Dedifferentiated amniotic fluid mesenchymal stem cell (primary cell): Measurements from ENCODE around the gene TNK1.

Source experiments
- DNase-seq: peaks from one replicate; pipeline ENCODE4 v3.0.0-alpha.2; 2016; ENCODE audit errors: extremely low spot score

The TNK1 gene

DNA sequence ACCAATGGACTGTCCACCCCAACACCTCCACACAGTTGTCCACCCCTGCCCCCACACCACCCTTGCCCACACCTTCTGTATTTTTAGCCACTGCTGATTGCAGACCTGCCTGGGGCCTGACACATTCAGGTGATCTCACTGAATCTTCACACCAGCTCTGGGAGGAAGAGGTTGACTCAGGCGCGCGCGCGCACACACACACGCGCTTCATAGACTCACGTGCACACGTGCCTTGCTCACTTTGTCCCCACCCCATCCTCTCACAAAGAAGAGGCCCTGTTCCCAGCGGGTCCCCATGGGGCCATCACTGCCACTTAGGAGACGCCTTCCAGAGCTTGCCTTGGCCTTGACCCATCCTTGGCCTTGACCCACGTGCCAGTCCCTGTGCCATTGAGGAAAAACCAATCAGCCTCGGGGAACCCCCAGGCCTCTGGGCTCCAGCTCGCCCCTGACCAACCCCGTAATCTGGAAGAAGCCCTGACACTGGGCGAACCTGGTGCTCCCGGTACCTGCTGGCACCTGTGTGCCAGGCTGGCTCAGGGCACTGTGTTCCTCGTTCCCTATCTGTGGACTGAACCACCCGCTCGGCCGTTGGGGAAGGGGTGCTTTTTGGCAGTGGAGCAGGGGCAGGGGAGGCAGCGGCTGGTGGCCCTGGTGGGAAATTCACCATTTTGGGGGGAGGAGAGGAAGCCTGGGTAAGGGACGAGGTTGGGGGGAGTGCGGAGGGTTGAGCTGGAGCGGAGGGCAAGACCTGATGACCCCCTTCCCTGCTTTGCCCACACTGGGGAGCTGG, 29.9 kb downstream of the TNK1 start:
- DNase-seq = no peak

DNA sequence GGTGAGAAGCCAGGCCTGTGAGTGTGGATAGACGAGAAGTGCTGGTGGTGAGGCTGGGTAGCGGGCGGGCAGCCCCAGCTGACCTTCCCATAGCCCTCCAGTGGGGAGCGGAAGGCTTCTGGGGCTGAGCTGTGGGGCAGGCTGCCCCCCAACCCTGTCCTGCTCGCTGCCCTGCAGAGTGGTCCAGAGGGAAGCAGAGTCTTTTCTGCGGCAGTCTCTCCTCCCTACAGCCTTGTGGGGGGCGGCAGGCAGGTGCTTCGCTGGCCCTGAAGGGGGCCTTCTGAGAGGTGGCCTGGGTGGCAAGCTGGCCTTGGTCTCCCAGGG, 30.5 kb downstream of the TNK1 start:
- DNase-seq = no peak

DNA sequence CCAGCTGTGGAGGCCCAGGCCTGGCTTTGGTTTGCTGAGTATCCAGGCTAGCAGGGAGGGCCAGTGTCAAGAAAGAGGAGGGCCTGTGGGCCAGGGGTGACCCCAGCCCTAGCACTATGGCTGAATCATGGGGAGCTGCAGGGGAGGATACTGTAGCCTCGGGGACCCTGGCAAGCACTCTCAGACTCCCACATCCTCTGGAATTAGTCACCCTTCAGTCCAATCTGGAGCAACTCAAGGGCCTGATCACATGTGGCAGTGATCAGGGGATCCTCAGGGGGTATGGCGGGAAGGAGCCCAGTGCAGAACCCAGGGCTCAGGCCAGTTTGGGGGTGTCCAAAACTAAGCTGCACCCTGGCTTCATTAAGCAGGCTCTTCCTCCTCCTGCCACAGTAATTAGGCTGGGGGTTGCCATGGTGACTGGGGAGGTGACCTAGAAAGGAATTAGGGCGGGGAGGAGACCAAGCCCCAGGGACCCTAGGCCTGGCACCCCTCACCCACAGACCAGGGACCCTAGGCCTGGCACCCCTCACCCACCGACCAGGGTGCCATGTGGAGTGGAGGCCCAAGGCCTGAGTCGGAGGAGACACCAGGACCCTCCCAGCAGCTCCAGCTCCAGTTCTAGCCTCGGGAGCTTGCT, 32.6 kb downstream of the TNK1 start:
- DNase-seq = no peak

DNA sequence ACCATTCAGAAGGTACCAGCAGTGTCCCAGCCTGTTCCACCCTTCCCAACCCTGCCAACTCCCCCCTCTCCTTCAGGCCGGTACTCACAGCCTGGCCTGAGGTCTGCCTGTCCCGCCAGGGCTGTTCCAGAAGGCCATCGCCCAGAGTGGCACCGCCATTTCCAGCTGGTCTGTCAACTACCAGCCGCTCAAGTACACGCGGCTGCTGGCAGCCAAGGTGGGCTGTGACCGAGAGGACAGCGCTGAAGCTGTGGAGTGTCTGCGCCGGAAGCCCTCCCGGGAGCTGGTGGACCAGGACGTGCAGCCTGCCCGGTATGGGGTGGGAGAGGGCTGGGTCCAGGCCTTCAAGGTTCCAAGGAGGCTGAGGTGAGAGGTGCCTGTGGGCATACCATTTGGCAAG, 33.9 kb downstream of the TNK1 start:
- DNase-seq = no peak

DNA sequence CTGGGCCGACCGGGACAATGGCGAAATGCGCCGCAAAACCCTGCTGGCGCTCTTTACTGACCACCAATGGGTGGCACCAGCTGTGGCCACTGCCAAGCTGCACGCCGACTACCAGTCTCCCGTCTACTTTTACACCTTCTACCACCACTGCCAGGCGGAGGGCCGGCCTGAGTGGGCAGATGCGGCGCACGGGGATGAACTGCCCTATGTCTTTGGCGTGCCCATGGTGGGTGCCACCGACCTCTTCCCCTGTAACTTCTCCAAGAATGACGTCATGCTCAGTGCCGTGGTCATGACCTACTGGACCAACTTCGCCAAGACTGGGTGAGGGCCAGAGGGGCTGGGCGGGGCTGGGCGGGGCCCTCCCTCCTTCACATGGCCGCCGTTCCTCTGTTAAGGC, 34.9 kb downstream of the TNK1 start:
- DNase-seq = no peak

DNA sequence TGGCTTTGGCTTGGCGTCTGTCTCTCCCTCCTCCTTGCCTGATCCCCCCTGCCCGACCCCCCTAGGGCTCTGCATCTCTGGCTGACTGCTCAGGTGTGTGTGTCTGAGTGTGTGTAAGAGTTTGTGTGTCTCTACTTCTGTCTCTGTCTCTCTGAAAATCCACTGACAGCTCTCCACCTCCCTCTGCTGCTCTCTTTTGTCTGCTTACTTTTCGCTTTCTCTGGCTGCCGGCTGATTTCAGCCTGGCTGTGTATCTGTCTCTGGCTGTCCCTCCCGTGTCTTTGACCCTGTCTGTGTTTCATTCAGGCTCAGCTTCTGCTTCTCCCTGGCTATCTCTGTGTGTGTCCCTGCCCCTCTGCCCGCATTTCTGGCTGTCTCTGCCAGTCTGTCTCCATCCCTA, 35.4 kb downstream of the TNK1 start:
- DNase-seq = no peak

DNA sequence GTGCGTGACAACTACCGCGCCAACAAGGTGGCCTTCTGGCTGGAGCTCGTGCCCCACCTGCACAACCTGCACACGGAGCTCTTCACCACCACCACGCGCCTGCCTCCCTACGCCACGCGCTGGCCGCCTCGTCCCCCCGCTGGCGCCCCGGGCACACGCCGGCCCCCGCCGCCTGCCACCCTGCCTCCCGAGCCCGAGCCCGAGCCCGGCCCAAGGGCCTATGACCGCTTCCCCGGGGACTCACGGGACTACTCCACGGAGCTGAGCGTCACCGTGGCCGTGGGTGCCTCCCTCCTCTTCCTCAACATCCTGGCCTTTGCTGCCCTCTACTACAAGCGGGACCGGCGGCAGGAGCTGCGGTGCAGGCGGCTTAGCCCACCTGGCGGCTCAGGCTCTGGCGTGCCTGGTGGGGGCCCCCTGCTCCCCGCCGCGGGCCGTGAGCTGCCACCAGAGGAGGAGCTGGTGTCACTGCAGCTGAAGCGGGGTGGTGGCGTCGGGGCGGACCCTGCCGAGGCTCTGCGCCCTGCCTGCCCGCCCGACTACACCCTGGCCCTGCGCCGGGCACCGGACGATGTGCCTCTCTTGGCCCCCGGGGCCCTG, 36.3 kb downstream of the TNK1 start:
- no peak for DNase-seq

DNA sequence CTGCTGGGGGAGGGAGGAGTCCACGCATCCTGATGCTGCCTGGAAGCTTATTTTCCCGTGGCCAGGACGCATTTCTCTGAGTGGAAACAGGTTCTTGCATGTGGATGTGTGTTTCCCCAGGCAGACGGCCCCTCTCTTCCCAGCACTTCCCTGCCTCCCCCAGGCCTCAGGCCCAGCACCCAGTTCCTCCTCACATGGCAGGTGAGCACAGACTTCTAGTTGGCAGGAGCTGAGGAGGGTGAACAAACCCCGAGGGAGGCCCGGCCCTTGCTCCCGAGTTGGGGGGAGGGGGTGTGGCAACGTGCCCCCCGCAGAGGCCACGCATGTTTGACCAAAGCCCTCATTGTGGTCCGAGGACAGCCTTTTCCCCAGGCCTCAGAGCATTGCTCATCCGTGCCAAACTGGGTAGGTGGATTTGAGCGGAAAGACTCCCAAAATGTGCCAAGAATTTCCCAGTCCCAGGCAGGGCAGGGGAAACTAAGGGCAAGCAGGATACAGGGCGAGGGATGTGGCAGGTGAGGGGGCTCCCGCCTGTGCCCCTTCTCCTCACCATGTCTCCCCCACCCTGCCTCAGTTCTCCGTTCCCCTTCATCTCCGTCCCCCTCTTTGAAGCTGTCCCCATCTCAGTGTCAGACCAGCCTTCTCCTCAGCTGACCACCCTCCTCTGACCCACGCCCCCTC, 37.7 kb downstream of the TNK1 start:
- no peak for DNase-seq

DNA sequence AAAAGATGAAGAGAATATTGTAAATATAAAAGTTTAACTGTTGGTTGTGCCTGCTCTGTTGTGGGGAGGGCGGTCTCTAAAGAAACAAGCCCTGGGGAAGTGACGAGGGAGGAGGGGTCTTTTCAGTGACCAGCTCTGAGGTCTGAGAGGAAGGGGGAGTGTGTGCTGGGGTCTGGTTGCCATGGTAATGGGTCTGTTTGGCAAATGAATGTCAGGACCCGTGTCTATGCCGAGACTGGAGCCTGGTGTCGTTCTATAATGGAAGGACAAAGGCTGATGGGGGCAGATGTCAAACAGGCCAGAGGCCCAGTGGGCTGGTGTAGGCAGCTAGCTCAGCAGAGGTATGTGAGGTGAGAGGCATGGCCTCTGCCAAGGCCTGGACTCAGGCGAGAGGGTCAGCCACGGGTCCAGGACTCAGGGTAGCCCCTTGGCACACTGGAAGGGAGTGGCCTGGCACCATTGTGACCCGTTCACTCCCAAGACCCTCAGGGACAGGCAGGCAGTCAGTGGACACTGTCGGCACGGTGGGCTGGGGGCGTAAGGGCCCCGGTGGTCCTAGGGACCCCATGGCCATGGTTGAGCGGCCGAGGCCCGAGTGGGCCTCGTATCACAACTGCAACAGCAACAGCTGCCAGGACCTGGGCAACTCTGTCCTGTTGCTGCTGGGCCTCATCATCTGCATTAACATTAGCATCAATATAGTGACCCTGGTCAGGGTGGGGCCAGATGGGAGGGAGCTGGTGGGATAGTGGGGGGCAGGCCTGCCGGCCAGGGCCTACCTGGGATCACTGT, 39.1 kb downstream of the TNK1 start, which contains the start of gene SPEM1:
TSS of gene SPEM1 (plus strand) at position 506 of the 792 bp plus-strand sequence. CDS start at position 567, 61 bp downstream.
- no peak for DNase-seq

DNA sequence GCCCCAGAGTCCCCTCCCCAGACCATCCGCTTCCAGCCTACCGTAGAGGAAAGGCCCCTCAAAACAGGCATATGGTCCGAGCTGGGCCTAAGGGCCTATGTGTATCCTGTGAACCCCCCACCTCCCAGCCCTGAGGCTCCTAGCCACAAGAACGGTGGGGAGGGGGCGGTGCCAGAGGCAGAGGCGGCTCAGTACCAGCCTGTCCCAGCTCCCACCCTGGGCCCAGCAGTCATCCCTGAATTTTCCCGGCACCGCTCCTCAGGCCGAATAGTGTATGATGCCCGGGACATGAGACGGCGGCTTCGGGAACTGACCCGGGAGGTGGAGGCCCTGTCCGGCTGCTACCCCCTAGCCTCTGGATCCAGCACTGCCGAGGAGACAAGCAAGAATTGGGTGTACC, 40.3 kb downstream of the TNK1 start:
- no peak for DNase-seq

DNA sequence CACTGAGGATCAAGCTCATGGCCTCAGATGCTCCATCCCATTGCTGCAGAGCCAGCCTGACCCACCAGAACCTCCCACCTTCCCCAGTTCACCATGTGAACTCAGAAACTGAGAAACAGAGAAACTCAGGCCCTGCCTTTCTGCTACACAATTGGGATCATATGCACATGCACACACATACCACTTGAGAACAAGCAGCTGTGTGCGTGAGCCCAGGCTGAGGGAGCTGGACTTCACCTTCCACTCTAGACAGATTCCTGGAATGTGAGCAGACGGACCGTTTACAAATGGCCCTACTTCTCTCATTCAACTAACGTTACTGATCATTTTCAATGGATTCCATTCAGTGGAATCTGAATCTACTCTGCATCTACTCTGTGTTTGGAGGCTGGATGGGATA, 42.8 kb downstream of the TNK1 start:
- no peak for DNase-seq

DNA sequence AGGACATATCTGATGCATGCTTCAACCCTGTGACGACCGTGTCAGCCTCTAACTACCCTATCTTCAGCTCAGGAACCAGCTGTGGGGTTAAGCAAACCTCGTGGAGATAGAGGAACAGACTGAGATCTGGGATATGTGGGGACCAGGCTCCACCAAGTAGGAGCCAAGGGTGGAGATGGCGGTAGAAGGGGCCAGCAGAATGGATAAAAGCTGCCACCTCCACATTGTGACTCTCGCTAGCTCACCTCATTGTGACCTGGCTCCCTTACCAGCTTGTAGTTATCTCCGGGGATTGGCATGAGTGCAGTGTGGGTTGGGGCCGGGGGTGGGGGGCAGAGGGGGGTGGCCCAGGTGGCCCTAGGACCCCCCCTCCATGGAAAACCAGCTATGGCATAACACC, 44.4 kb downstream of the TNK1 start, which contains the start of gene SPEM2:
TSS of gene SPEM2 (plus strand) at position 301 of the 400 bp plus-strand sequence. CDS start at position 374, 73 bp downstream.
- DNase-seq = no peak

DNA sequence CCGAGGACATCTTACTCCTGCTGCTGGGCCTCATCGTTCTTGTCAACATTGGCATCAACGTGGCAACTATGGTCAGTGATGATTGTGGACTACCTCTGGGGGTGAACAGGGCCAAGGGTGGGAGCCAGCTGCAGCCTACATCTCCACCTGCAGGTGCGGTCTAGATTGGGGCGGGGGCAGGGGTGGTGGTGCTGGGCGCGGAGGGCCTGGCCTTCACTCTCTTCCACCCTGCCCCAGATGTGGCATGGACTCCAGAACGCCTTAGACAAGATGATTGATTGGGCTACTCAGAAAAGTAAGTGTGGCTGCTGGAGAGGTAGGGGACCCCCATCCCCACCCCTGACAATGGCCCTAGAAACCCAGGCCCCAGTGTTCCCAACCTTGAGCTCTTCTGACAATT, 44.9 kb downstream of the TNK1 start:
- no peak for DNase-seq

DNA sequence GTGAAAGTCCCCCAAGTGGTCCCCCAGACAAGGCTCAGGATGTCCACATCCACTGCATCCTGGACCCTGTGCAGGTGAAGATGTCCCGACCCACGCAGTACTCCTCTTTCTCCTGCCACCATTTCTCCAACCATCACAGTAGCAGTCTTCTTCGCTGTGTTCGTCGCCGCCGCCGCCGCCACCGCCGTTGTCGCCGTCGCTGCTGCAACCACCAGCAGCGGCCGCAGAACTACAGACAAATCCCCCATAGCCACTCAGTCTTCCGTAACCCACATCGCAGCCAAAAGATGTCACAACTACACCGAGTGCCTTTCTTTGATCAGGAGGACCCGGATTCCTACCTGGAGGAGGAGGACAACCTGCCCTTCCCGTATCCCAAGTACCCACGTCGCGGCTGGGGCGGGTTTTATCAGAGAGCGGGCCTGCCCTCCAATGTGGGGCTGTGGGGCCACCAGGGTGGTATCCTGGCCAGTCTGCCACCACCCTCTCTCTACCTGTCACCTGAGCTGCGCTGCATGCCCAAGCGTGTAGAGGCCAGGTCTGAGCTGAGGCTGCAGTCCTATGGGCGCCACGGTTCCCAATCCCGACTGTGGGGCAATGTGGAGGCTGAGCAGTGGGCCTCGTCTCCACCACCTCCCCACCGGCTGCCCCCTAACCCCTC, 45.4 kb downstream of the TNK1 start:
- no peak for DNase-seq

DNA sequence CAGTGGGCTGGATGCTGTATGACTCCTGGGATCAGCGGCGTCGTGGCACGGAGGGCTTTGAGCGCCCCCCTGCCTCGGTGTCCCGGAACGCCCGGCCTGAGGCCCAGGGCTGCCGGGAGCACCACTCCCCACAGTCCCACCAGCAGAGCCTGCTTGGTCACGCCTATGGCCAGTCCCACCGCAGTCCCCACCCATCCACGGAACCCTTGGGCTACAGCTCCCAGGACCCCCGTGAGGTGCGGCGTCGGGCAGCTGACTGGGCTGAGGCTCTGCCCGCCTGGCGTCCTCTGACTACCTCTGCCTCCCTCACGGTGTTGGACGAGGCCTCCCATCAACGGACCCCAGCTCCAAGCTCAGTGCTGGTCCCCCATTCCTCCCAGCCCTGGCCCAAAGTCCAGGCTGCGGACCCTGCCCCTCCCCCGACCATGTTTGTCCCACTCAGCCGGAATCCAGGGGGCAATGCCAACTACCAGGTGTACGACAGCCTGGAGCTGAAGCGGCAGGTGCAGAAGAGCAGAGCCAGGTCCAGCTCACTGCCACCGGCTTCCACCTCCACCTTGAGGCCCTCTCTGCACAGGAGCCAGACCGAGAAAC, 46.1 kb downstream of the TNK1 start:
- no peak for DNase-seq

DNA sequence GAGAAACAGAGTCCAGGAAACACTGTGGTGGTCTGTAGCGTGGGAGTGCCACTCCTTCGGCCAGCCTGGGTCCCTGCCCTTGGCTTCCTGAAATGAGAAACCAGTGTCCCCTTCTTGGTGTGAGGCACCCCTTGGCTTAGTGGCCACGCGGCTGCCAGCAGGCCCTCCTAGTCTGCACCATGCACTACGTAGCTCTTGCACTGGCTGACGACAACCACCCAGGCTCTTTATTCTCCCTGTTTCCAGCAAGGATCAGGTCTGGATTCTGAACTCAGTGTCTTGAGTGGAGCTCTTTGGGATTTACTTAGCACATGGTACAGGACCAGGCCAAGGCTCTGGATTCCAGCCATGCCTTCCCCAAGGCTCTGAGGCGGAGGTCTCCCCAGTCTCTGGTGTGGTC, 46.7 kb downstream of the TNK1 start:
- DNase-seq = no peak

DNA sequence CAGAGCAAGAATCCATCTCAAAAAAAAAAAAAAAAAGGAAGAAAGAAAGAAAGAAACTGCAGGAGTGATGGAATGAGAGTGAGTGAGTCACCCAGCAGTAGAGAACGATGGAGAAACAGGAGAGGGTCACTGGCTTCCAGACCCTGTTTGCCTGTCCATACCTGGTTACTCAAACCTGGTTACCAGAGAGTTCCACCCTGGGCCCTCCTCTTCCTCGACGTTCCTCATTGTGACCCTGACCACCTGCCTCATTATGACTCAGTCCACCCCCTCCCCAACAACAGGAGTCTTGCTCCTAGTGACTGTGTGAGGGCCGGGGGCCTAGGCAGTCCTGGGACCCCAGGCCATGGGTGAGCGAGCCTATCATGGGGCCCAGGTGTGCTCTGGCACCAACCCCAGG, 47.7 kb downstream of the TNK1 start, which contains the start of gene SPEM3:
TSS of gene SPEM3 (plus strand) at position 301 of the 400 bp plus-strand sequence. CDS start at position 347, 46 bp downstream.
- no peak for DNase-seq

DNA sequence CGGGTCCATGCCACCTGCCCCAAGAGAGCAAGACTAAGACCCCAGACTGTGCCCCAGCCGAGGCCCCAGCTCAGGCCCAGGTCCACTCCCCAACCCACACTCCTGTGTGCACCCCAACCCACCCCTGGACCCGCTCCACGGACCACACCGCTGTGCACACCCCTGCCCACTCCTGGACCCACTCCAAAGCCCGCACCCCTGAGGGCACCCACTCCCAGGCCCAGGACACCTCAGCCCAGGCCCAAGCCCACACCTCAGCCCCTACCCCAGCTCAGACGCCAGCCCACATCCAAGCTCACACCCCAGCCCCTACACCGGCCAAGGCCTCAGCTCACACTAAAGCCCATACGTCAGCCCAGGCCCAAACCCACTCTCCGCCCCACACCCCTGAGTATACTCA, 48.8 kb downstream of the TNK1 start:
- no peak for DNase-seq

DNA sequence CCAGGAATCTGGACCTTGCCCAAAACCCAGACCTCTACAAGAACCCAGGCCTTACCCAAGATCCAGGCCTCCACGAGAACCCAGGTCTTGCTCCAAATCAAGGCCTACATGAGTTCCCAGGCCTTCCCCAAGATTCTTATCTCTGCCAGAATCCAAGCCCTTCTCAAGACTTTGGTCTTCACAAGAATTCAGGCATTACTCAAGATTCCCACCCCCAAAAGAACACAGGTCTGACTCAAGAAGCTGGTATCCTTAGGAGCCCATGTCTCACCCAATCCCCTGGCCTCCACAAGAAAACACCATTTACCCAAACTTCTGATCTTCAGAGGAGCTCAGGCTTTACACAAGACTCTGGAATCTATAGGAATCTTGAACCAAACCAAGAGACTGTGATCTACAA, 50.3 kb downstream of the TNK1 start:
- DNase-seq = no peak

DNA sequence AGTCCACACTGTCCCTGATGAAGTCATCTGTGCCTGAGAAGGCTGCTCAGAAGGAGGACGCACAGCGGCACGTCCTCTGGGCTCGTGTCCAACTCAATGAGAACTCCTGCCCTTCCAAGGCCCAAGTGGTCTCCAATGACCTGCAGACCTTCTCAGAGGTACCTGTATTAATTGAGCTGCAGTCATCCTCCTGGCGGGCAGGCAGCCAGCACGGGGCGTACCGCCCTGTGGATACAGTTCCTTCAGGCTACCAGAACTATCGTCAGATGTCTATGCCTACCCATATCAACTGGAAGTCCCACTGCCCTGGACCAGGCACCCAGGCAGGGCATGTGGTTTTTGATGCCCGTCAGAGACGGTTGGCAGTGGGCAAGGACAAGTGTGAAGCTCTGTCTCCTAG, 51.4 kb downstream of the TNK1 start:
- DNase-seq = no peak
